GM19240 (cell line): ENCODE results near the gene ATP5ME.
"Not testable (repeated sequence)": the region's sequence is repeated elsewhere in the genome, so short reads cannot be mapped to it uniquely, and the experiment has no call there.

Experiments used
- DNase-seq: peaks from one replicate; pipeline ENCODE4 v3.0.0; 2011; ENCODE audit warnings: low spot score; ENCODE audit not compliant: insufficient read length

The ATP5ME gene, protein sequence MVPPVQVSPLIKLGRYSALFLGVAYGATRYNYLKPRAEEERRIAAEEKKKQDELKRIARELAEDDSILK

DNA sequence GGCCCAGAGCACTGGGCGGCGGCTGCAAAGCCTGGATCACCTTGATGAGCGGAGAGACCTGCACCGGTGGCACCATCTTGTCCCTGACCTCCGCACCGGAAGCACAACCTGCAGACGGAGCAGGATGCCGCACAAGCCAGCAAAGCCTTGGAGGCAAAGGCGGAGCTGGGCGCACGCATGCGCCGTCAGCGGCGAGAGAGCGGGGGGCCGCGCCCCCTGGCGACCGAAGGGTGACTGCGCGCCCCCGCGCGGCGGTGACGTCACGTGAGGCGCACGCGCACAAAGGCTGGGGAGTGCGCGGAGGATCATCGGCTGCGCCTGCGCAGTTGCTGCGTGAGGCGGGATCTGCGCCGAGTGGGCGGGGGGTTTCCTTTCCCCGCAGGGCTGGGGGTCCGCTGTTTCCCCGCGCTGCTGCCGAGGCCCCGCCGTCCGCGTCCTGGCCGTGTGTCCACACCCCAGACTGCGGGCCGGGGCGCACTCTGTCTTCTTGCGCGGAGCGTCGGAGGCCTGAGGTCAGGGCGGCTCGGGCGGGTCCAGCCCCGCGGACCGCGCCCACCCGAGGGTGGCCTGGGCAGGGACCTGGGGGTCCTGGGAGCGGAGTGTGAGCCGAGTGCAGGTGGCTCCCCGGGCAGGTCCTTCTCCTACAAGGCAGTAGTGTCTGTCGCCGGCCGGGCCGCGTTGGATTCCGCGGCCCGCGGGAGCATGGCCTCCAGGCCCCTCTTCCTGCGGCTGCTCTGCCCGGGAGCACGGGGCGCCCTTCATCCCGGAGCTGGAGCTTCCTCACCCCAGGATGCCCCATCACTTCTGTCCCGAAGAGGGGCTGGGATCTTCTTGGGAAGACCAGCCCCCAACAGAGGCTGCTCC is at the start of gene ATP5ME, which contains the start of gene MYL5:
TSS of gene ATP5ME (minus strand) at position 105 of the 864 bp plus-strand sequence. CDS start at position 76, 29 bp downstream.
TSS of gene MYL5 (plus strand) at position 371 of the 864 bp plus-strand sequence. CDS start 3,485 bp downstream, outside the sequence.
- peak; percentile 100 for DNase-seq

DNA sequence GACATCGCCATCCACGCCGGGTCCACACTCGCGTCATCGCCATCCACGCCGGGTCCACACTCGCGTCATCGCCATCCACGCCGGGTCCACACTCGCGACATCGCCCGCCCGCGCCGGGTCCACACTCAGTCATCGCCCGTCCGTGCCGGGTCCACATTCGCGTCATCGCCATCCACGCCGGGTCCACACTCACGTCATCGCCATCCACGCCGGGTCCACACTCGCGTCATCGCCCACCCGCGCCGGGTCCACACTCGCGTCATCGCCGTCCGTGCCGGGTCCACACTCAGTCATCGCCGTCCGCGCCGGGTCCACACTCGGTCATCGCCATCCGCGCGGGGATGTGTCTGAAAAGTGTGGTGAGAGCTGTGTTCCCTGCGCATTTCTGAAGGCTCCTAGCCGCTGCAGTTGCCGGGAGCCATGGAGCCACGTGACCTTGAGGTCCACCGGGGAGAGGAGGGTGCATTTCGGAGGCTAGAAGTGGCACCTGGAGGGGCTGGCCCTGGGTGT is 48.8 kb upstream of the ATP5ME start:
- no peak for DNase-seq

DNA sequence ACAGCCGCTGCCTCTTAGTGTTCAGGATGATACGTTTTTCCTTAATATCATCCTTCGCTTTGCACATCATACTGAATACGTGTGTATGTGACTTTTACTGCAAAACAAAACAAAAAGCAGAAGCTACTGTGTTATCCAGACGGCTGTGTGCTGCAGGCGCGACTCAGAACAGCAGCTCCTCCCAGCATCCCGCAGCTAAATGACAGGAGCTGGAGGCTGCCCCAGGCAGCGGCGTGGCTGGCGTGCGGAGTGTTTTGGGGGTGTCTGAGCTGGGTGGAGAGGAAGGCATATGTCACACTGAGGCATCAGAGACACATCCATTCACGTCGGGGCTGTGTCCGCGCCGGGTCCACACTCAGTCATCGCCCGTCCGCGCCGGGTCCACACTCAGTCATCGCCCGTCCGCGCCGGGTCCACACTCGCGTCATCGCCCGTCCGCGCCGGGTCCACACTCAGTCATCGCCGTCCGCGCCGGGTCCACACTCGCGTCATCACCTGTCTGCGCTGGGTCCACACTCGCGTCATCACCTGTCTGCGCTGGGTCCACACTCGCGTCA is 48.2 kb upstream of the ATP5ME start:
- DNase-seq: no peak

DNA sequence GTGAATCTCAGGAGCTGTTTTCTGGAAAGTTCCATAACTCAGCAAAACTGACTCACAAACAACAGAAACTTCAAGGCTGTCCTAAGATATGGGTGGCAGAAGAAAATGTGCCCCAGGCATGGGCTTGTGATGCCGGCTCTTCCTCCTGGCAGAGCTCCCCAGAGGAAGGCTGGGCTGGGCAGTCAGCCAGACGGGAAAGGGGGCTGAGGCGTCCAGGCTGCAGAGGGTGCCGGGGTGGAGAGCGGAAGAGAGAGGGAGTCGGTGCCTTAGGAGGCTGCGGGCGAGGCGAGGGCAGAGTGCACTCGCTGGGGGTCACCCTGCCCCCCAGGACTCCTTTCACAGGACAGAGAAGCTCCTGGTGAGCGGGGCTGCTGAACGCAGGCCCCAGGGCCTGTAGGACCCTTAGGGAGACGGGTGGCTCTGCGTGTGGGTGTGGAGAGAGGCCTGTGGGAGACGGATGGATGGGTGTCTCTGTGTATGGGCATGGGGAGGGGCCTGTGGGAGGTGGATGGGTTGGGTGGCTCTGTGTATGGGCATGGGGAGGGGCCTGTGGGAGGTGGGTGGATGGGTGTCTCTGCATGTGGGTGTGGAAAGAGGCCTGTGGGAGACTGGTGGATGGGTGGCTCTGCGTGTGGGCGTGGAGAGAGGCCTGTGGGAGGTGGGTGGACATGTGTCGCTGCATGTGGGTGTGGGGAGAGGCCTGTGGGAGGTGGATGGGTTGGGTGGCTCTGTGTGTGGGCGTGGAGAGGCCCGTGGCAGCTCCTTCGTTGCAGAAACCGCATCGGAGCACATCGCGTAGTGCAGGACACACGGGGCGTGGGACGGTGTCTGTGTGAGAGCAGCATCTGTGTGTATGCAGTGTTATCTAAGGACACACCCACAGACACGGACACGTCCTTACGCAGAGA is 47.4 kb upstream of the ATP5ME start:
- DNase-seq: no peak

DNA sequence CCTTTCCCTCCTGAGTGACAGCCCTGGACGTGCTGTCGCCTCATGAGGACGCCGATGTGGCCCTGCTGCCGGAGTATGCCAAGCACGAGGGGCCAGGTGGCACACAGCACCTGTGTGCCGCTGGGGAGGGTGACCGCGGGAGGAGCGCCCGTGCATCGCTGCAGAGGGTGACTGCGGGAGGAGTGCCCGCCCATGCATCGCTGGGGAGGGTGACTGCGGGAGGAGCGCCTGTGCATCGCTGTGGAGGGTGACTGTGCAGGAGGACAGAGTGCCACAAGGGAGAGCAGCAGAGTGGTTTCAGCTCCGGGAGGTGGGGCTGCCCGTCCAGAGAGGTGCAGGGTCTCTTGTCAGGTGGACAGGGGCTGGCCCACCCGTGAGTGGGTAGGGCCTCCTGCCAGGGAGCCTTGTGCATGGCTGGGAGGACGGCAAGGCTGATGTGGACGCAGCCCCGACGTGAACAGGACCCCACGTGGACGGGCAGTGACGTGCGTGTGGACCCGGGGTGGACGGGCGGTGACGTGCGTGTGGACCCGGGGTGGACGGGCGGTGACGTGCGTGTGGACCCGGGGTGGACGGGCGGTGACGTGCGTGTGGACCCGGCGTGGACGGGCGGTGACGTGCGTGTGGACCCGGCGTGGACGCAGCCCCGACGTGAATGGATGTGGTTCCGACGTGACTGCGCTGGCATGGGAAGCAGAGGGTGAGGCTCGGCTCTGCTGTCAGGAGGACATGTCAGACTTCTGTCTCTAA is 46.2 kb upstream of the ATP5ME start:
- no peak for DNase-seq

DNA sequence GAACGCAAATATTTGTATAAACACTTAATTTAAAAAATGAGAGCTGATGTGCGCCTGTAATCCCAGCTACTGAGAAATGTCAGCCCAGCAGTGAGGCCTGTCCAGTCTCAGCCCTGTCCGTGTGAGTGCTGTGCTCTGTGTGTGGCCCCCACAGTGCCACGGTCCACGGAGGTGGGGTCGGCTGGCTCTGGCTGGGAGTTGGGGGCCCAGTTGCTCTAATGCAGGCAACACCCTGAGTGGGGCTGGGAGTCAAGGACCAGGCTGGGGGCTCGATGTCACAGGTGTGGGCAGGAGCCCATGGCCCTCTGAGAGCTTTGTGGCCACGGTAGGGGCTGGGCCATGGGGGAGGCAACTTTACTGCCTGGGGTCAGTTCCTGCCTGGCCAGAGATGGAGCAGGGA is 44.4 kb upstream of the ATP5ME start:
- no peak for DNase-seq

DNA sequence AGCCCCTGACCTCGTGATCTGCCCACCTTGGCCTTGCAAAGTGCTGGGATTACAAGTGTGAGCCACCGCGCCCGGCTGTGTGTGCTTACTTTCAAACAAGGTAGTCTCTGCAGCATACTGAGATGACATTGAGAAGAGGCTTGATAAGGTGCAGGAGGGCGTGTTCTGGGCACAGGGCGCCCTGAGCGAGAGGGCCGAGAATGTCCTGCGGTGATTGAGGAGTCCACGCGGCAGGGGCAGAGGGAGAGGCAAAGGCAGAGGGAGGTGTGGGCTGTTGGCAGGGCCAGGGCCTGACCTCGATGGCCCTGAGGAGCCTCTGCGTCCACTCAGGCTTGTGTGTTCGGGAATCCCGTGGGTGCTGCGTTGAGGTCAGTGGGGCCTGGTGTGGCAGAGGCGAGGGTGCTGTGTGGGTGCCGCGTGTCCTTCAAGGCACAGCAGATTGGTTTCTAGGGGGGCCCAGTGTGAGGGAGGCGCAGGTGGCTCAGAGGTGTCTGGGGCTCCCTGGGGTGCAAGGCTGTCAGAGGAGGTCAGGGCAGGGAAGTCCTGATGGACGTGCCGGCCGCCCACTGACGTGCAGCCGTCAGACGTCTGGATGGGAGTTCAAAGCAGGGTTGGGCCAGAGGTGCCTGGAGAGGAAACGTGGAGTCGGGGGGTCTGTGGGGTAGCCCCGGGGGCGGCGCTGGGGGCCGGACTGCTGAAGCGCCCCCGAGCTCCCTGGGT is 43.7 kb upstream of the ATP5ME start:
- no peak for DNase-seq

DNA sequence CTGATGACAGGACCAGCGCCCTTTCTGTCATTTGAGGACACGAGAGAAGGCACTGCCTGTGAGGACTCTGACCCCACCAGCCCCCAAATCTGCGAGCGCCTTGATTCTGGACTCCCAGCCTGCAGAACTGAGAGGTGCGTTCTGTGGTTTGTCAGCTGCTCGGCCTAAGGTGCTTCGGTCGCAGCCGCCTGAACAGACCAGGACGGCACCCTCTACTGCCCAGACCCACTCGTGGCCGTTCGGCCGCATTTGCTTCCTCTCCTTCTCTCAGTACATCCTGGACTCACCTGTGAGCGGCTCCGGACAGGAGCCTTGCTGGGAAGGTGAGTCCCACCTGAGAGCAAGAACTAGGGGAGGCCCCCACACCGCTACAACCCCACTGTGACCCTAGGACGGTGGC is 40.0 kb upstream of the ATP5ME start:
- DNase-seq: no peak

DNA sequence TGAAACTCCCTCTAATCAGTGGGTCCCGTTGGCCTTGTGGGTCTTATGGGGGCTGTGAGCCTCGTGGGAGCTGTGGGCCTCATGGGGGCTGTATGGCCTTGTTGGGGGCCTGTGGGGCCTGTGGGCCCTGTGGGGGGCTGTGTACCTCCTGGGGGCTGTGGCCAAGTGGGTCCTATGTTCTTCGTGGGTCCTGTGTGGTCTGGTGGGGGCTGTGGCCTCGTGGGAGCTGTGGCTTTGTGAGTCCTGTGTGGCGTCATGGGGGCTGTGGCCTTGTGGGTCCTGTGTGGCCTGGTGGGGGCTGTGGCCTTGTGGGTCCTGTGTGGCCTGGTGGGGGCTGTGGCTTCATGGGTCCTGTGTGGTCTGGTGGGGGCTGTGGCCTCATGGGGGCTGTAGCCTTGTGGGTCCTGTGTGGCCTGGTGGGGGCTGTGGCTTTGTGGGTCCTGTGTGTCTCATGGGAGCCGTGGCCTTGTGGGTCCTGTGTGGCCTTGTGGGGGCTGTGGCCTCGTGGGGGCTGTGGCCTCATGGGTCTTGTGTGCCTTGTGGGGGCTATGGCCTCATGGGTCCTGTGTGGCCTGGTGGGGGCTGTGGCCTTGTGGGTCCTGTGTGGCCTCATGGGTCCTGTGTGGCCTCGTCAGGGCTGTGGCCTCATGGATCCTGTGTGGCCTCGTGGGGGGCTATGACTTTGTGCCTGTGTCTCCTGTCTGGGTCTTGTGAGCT is 39.0 kb upstream of the ATP5ME start:
- no peak for DNase-seq

DNA sequence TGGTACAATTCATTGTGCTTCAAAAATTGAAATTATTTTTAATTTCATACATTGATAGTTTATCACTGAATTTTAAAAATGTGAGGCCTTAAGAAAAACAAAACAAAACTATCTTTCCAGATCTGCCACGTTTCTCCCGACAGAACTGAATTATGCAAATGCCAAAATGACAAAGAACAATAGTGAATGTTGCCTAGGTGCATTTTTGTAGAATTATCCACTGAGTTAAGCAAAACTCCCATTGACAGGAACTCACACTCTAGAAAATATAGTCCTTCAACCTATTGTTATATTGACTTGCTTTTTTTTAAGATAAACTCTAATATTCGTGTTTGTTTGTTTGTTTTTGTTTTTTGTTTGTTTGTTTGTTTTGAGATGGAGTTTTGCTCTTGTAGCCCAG is 38.0 kb upstream of the ATP5ME start:
- no peak for DNase-seq

DNA sequence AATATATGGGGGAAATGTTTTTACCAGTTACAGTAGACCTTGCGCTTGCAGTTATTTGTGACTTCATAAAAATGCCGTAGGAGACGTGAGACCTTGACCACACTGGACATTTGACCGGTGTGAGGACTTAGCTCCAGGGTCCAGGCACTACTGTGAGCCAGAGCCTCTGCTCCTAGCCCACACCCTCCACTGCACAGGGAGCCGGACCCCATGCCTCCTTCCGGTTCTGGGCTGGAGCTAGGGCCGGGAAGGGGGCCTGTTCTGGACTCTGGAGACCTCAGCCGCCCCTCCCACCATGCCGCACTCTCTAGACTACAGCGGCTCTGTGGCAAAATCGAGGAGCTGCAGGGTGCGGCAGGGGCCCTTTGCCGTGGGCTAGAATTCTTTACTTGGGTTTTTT is 36.8 kb upstream of the ATP5ME start:
- no peak for DNase-seq

DNA sequence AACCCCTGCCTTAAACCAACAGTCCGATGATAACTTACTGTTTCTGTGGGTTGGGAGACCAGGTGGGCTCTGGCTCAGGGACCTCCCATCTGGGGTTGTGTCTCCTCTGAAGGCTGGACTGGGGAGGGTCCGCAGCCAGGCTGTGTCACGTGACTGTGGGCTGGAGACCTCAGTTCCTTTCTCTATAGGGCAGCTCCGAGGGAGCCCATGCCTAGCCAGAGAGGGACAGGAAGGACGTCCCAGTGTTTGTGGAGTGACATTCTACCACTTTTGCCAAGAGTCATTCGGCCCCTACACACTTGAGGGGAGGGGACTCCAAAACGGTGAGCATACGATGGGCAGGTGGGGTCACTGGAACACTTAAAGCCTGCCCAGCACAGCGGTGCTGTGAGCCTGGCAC is 36.0 kb upstream of the ATP5ME start:
- no peak for DNase-seq

DNA sequence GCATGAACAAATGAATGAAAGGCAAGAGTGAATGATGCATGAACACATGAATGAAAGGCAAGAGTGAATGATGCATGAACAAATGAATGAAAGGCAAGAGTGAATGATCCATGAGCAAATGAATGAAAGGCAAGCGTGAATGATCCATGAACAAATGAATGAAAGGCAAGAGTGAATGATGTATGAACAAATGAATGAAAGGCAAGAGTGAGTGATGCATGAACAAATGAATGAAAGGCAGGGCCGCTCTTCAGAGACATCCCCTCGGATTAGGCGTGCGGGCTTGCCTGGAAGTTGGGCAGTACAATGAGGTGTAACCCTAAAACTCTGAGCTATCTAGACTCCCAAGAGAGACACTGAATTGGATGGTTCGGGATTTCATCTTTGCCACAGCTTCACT is 35.3 kb upstream of the ATP5ME start:
- no peak for DNase-seq

DNA sequence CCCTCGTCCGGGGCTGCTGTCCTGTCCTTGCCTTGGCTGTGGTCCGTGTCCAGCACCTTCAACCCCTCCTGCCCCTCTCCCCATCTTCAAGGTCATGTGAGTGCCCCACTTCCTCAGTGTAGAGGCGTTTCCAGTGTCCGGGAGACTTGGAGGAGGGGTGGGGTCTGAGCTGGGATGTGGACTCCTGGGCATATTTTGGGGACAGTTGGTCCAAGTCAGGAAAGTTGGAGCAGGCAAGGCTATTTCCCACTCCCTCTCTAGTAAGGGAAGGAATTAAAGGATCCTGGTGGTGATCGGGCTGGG is 34.5 kb upstream of the ATP5ME start:
- DNase-seq: no peak

DNA sequence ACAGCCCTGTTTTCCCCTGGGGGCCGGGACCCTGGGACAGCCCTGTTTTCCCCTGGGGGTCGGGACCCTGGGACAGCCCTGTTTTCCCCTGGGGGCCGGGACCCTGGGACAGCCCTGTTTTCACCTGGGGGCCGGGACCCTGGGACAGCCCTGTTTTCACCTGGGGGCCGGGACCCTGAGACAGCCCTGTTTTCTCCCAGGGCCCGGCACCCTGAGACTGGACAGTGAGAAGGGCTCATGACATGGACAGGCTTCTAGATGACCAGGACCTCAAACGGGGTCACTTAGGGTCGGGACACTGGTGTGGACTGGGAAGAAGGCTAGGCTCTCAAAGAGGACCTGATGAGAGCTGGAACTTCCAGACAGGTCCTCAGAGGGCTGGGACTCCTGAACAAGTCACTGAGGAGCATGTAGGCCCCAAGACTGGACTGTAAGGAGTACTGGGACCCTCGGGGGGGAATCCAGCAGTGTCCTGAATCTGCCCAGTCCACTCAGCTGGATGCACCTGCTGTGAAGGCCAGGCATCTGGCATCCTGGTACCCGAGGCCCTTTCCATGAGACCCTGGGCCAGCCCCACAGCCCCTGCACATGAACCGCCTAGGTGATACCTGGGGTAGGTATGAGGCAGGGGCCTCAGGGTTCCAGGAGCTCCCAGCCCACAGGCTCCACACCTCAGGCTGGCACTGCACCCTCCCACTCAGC is 34.0 kb upstream of the ATP5ME start:
- DNase-seq: no peak

DNA sequence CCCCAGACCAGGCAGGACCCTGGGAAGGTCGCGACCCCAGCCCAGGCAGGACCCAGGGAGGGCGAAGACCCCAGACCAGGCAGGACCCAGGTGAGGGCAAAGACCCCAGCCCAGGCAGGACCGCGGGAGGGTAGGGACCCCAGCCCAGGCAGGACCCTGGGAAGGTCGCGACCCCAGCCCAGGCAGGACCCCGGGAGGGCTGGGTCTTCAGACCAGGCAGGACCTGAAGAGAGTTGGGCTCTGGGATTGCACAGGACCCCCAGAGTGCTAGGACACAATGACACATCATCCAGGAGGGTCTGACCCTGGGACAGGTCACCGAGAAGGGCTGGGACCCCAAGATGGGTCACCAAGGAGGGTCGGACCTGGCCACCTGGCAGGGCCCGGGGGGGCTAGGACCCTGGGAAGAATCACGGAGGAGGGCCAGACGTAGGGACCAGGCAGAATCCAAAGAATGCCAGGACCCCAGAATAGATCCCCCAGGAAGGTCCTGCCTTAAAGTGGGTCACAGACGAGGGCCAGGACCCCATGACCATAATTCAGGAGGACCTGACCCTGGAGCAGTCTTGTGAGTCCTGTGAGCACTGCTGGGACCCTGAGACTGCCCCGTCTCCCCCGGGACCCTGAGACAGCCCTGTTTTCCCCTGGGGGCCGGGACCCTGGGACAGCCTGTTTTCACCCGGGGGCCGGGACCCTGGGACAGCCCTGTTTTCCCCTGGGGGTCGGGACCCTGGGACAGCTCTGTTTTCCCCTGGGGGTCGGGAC is 32.9 kb upstream of the ATP5ME start:
- no peak for DNase-seq

DNA sequence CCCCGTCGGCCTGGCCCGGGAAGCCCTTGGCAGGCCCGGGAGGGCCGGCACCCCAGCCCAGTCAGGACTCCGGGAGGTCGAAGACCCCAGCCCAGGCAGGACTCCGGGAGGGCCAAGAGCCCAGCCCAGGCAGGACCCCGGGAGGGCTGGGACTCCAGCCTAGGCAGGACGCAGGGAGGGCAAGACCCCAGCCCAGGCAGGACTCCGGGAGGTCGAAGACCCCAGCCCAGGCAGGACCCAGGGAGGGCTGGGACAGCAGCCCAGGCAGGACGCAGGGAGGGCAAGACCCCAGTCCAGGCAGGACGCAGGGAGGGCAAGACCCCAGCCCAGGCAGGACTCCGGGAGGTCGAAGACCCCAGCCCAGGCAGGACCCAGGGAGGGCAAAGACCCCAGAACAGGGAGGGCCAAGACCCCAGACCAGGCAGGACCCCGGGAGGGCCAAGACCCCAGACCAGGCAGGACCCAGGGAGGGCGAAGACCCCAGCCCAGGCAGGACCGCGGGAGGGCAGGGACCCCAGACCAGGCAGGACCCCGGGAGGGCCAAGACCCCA is 32.1 kb upstream of the ATP5ME start:
- DNase-seq: not testable (repeated sequence)
